Activated T-helper 1 cell treated with anti-CD3 and anti-CD28 coated beads, Interleukin-2, amount 50 U/mL, for 16 hours (primary cell): ENCODE data around the gene SOCS2.
"Not testable (repeated sequence)": the region's sequence is repeated elsewhere in the genome, so short reads cannot be mapped to it uniquely, and the experiment has no call there.

ENCODE experiments used
- DNase-seq, 2 donors: peaks; one replicate each; pipeline ENCODE4 v3.0.0-alpha.2; 2020; ENCODE audit warnings: low read depth in 1 of 2, low spot score in 1 of 2

SOCS2 gene, protein sequence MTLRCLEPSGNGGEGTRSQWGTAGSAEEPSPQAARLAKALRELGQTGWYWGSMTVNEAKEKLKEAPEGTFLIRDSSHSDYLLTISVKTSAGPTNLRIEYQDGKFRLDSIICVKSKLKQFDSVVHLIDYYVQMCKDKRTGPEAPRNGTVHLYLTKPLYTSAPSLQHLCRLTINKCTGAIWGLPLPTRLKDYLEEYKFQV

DNA sequence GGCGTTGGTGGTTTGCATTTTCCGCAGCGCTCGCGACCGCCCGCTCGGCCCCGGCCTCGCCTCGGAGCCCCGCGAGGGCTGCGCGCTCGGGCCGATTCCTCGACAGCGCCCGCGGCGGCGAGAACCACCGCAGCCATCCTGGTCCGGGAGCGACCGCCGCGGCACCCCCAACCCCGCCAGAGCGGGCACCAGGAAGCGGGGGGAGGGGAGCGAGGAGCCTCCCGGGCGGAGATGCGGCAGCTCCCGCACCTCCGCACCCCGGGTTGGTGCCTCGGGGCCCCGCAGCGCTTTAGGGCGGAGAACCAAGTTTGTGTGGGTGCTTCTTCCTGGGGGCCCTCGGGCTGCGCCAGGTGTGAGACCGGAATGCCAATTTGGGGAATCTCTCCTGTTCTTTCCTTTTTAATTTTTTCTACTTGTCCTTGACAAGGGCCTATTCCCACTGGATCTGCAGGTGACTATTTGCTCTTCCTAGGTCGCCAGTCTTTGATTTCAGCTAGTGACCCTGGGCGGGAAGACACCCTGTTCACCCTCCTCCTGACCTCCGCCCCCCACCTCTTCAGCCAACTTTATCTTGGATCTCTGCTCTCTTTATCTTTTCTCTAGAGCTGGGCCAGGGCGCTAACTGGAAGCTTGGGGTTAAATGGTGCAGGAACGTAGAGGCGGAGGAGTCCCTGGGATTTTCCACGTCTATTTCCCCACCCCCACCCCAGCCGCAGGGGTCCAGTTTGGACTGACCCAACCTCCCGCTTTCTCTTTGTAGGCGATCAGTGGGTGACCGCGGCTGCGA lies at the start of gene SOCS2:
TSS of gene SOCS2 (plus strand) at position 751 of the 787 bp plus-strand sequence. CDS start 223 bp downstream, outside the sequence.
- no peak for DNase-seq

DNA sequence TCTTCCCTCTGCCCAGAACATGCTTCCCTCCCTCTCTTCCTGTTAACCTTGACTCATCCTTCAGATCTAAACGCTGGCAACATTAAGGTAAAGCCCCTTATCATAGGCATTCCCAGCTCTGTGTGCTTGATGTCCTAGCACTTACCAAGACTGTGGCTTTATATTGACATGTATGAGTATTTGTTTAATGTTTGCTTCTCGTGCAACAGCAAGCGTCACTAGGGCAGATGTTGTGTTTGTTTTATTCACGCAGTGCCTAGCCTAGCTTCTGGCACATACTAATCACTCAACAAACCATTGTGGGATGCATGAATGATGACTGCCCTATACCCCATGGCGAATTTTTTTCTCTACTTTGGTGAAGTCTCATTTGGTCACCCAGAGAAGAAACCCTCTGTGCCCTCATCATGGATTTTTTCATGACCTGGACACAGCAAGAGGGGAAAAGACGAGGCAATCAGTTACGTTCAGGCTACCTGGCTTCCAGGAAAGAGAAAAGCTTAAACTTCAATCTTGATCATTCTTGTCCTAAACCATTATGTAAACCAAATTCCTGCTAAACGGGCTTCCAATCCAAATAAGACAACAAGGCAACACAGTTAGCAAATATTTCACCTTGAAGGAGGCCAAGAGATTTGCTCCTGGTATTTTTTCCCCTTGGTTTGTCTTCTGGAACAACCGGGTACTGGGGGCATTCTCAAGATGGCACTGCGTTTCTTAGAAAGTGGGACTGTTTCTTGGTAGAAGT lies 47.9 kb upstream of the SOCS2 start:
- no peak for DNase-seq

GRCh38 chr12:93526786-93527428 lies 45.6 kb upstream of the SOCS2 start:
- no peak for DNase-seq

GRCh38 chr12:93530358-93530757 lies 42.1 kb upstream of the SOCS2 start:
- no peak for DNase-seq

DNA sequence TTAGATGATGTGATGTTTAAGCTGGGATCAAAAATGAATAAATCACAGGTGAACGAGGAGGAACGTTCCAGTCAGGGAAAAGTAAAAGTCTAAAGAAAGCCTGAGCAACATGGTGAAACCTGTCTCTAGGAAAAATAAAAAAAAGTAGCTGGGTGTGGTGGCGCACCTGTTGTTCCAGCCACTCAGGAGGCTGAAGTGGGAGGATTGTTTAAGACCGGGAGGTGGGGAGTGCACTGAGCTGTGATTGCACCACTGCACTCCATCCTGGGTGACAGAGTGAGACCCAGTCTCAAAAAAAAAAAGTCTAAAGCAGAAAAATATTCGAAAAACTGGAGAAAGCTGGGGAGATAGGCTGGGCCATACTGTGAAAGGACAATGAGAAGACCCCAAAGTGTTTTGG lies 39.2 kb upstream of the SOCS2 start:
- DNase-seq = no peak

DNA sequence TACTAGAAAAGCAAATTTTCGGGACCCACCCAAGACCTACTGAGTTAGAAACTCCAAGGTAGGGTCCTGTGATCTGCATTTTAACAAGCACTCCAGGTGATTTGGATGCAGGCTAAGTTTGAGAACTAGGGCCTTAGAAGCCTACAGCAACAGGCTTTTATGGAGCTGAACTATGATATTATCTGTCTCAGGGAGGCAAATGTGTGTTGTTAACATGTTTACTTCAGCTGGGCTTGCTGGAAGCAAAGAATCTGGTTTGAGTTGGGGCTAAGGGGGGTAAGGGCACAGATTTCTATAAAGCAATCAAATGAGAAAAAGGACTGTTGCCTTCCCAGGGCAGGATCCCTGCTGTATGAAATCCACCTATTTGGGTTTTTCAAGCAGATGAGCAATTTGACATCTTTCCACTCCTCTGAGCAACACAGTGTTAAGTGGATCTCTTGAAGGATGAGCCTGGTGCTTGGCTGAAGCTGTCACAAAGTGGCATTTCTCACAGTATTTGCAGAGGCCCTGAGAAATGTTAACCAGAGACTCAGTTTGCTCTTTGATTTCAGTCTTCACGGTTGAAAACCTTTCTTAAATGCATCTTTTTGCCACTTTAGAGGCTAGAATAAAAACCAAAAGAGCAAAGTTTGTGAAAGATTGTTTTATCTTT lies 36.2 kb upstream of the SOCS2 start:
- no peak for DNase-seq

DNA sequence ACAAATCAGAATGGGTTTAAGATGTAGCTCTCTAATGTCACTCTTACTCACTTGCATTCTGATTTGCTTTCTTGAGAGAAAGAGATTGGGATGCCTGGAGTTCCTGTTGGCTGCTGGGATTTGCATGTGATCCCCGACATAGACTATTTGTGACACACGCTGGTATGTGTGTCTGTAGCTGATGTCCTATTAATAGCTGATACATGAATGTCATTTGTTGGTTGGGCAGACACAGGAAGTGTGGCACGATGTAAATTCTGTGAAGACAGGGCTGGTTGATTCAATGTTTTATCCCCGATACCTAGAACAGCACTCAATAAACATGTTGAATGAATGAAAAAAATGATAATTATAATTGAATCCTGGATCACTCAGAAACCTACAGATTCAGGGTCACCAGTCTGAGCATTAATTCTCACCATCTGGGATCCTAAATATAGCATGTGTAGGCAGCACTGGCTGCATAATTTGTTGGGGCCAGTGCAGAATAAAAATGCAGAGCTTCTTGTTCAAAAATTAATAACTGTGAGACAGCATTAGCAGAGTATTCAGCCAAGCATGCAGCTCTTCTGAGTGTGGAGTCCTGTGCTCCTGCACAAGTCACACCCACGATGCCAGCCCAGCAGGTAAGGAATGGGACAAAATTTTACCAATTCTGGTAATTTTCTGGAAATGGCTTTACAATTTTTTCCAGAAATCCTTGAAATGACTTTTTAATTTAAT lies 35.5 kb upstream of the SOCS2 start:
- DNase-seq = no peak

GRCh38 chr12:93537769-93538168 lies 34.7 kb upstream of the SOCS2 start:
- no peak for DNase-seq

- DNase-seq = no peak
Measured at GRCh38 chr12:93539821-93540220, 32.7 kb upstream of the SOCS2 start.

- no peak for DNase-seq
Measured at GRCh38 chr12:93540466-93540865, 32.0 kb upstream of the SOCS2 start.

- no peak for DNase-seq
Measured at GRCh38 chr12:93541578-93542225, 30.8 kb upstream of the SOCS2 start.

DNA sequence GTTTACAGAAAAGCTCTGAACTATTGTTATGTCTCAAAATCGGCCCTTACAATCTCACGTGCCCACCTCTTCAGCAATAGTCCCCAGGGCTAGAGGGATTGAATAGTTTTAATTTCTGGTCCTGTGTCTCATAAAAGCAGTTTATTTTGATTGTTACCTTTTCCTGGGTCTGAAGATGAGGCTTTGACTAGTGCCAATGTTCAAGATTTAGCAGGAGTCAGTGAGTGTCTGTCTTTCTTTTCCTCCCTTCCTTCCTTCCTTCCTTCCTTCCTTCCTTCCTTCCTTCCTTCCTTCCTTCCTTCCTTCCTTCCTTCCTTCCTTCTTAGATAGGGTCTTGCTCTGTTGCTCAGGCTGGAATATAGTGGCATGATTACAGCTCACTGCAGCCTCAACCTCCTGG lies 24.7 kb upstream of the SOCS2 start:
- no peak for DNase-seq

DNA sequence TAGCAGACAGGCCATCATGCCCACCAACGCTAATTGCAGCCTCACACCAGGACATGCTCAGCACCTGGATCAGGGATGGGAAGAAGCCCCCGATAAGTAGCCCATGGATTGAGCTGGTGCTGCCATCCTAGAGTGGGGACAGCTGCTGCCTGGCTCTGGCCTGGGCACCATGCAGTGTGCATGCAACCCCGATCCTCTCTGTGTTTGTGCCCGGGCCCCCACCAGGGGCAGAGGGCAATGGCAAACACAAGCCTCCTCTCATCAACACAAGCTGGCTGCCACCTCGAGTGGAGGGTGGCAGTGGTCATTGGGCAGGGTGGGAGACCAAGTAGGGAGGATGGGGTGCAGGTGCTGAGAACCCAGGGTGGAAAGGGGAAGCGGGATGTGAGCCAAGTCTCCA lies 23.3 kb upstream of the SOCS2 start:
- no peak for DNase-seq

DNA sequence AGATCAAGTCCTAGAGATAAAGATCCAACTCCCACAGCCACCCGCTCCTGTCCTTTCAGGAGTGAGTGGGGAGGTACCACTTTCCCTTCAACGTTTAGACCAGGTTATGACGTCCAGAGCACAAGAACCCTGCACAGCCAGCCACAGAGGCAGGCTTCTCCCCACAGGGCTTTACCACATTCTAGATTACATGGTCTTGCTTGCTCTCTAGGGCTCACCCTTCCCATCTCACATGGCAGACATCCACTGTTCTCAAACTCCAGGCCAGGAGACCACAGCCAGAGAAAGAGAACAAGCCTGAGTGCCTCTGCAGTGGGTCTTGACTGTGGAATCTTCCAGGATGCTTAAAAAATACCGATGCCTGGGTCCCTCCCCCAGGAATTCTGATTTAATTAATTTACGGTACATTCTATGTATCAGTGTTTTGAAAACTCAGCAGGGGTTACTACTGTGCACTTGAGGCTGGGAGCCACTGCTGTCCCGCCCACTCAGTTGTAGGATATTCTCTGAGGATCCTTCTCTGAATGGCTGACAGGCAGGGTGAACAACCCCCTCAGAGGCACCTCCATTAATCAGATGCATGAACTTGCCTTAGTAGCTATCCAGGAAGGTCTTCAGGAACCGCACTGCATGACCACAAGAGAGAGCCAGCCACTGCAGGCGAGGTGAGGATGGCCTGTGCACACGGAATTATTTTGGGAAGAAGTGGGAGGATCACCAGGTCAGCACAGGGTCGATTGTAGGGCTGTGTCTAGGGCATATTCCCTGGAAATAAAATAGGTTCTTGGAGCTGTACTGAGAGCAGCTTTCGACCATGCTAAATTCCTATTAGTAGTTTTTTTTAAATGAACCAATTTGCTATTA lies 21.5 kb upstream of the SOCS2 start:
- no peak for DNase-seq

DNA sequence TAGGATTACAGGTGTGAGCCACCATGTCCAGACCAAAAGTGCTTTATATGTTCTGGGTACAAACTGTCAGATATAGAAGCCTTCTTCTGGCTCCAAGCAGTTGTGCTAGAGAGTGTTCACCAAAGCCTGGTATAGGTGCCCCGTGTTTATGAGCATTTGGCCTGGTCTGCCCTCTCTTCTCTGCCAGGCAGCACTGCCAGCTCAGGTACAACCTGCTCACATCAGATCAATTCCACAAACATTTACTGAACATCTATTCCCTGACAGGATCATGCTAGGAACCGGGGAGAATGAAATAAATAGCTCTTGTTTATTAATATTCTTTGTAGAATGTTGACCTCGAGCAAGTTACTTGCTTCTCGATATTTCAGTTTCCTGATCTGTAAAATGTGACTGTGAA lies 20.0 kb upstream of the SOCS2 start:
- no peak for DNase-seq

DNA sequence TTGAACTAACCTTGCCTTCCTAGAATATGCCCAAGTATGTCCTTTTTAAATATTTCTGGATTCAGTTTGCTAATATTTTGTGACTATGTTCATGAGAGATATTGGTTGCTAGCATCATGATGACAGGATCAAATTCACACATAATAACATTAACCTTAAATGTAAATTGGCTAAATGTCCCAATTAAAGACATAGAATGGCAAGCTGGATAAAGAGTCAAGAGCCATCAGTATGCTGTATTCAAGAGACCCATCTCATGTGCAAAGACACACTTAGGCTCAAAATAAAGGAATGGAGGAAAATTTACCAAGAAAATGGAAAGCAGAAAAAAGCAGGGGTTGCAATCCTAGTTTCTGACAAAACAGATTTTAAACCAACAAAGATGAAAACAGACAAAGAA lies 14.6 kb upstream of the SOCS2 start:
- DNase-seq = not testable (repeated sequence)

- not testable (repeated sequence) for DNase-seq
Measured at GRCh38 chr12:93558685-93559084, 13.8 kb upstream of the SOCS2 start.

DNA sequence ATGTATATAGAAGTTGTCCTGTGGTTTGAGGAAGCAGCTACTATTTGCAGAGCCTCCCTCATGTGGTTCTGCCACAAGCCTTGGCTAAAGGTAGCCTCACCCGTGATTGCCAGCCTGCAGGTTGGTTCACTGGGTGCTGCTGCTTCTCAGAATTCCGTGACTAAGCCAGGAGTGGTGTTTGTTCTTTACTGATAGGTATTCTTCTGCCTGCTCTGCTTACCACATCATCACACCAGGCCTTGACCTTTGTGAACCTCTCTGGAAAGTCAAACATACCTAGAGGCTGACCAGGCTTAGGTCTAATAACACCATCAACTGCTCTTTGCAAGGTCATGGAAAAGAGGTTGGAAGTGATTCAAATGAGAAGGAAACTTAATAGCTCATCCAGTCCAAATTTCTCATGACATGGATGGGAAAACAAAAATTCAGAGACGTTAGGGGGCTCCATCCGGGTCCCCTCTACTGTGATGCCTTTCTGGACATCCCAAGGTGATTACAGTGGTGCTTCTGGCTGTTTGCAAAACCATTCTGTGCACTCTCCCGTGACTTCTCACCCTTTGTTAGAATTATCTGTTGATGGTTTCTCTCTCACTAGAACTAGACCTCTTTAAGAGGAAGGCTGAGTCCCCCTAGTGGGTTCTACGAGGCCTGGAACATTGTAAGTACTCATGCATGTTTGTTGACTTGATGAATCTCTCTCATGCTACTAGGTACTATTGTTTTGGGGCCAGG lies 8.5 kb upstream of the SOCS2 start:
- DNase-seq = no peak
